NCI-H510A (cell line): ENCODE results near the gene DCAF8L1.
"Not testable (repeated sequence)": the region's sequence is repeated elsewhere in the genome, so short reads cannot be mapped to it uniquely, and the experiment has no call there.

Experiments used
- DNase-seq: peaks from one replicate; lab custom pipeline; 2025; lab: John Stamatoyannopoulos, UW

Gene DCAF8L1

DNA sequence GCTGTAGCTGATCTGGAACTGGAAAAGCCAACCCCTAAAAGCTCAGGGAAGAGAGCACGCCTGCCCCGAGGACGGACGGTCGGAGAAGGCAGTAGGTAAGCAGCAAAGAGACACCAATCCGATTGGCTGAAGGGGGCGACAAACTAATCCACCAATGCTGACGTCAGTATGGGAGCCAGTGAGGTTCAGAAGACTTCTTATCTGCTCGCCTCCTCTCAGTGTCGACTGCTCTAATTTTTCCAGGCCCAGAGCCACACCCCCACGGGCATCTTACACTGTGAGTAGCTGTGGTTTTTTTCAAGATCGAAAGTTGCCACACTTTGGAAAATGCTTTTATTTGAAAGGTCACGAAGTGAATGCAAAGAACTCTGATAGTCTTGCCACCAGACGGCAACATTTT lies at the start of gene DCAF8L1:
Gene DCAF8L1 (minus strand): TSS at position 101 of the 400 bp plus-strand sequence. CDS start 115 bp downstream, outside the sequence.
- no peak for DNase-seq

DNA sequence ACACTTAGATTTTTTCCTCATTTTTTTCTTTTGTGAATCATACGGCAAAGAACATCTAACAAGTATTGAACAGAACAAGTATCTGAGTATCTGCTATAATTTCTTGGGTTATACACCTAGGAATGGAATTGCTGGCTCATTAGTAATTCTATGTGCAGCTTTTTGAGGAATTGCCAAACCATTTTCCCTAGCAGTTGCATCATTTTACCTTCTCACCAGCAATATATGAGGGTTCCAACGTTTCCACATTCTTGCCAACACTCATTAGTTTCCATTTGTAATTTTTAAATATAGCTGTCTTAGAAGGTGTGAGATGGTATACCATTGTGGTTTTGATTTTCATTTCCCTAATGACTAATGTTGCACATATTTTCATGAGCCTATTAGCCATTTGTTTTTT lies 41.1 kb upstream of the DCAF8L1 start:
- no peak for DNase-seq

DNA sequence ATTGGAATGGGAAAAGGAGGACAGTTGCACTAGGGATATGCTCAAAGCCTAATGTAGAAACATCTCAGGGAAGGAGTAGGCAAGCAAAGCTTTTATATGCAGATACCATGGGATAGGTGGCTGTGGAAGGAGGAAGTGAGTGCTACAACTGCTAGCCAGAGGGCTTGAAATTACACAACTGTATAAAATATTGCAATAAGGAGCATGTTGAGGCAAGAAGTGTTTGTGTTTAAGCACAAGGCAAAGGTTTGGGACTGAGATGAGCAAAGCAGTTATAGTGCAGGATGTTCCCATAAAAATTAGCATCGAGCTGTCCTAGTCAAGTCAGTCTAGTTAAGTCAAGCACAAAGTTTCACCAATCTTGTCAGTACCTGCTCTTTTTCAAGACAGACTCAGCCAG lies 35.6 kb upstream of the DCAF8L1 start:
- DNase-seq = no peak

DNA sequence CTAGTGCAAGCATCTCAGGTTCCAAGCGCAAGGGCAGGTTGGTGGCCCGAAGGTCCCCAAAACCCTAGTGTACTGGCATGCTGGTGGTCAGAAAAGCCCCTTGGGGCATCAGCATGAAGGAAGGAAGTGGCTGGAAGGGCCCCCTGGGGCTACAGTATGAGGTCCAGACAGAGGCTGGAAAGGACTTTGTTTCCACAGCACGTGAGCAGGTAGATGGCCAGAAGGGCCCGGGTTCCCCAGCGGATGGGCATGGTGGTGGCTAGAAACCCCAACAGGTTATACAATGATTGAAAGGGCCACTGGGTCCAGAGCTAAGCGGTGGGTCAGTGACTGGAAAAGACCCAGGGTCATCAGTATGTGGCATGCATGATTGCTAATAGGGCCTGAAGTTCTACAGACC lies 34.7 kb upstream of the DCAF8L1 start:
- no peak for DNase-seq

DNA sequence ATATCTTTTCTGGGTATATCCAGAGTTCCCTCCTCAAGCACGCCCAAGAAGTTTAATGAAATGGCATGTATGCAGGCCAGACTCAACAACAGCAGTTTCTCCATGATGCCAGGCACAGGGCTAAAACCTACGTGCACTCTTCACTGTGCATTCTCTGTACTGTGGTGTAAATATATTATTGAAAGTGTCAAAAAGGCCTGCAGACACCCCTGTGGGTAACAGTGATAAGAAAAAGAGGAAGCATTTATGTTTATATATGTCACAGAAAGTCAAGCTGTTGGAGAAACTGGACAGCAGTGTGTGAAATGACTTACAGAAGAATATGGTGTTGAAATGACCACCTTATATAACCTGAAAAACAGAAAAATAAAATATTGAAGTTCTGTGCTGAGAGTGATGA lies 29.6 kb upstream of the DCAF8L1 start:
- no peak for DNase-seq

DNA sequence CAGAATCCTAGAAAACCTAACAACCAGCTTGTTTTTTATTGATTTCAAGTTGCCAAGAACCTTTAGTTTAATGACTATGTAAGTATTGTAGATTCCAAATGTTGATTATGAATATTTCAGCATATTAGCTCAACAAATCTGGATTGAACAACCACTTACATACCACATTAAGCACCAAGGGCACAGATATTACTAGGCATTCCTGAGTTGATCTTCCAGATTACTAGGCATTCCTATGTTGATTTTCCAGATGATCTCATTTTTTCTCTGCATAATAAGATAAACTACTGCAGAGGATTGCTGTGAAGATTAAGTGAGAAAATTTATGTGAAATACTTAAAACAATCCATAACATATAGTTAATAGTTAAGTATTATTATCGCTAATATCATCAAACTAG lies 17.4 kb upstream of the DCAF8L1 start:
- no peak for DNase-seq

DNA sequence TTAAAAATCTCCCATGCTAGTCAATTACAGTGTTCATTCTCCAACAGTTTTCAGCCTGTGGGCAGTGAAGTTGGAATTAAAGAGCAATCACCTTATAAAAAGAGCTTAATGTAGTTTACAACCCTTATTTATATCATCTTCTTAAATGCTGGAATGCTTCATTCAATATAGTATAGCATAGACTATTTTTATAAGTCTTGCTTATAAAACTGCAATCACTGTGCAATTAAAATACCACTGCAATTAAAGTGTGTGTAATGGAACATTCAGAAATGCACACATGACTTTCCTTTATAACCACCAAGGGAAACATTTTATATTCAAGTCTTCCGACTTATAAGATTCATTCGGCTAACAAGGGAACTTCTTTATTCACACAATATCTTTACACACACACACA lies 16.4 kb upstream of the DCAF8L1 start:
- no peak for DNase-seq

DNA sequence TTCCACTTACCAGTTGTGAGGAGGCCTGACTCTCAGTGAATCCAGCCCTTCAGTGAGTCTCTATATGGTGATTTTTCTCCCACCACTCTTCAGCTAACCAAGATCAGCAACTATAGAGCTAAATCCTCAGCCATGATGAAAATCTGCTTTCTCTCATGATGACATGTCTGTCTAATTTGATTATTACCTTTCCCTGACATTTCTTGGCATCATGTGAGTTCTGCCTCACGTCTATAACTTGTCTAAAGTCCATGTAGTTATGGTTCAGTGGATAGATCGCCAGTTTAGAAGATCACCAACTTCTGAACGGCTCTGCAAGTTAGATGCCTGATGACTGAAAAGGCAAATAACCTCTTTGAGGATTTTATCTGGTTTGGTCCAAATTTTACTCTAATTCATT lies 14.9 kb upstream of the DCAF8L1 start:
- DNase-seq = no peak

DNA sequence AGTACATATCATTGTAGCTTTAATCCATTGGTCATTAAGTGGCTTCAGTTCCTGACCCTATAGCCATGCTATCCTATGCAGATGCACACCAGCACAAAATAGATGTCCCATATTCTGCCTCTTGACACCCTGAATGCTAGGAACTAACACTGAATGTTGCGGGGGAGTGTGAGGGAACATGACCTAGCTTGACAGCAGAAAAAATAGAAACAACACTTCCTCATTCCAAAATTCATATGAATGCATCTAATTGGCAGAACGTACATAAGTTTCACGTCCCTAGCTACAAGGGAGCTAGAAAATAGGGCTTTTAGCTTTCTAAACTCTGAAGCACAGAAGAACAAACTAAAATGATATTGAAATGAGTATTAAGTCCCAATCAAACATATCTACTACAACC lies 14.4 kb upstream of the DCAF8L1 start:
- no peak for DNase-seq

DNA sequence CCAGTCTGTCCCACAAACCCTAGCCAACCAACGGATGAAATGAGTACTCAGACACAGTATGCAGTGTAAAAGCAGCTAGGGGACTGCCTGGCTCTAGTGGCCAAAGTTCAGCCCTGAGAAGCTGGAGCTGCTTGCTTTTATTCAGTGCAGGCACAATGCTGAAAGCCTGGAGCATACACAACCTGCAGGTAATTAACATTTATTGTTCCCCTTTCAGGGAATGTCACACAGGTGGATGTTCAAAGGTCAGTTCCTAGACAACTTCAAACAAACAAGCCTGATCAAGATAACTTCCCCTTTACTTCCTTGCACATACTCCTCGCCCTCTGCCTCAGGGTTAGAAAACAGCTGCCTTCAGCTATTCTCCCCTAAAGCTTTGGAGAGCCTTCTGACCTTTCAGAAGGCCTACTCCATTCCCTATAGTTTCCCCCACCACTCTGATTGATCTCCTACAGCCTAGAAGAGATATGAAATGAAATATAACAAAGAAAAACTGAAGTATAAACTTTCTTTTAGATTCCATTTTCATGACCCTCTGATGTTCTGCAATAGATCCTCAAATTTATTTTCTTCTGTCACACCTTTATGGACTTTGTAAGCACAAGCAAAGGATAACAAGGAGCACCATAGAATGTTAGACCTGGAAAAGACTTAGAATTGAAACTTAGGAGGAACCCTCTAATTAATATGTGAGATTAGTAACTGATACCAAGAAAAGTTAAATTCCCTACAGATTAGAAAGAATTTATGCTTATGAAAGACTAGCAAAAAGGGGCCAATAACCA lies 6.8 kb upstream of the DCAF8L1 start:
- no peak for DNase-seq

DNA sequence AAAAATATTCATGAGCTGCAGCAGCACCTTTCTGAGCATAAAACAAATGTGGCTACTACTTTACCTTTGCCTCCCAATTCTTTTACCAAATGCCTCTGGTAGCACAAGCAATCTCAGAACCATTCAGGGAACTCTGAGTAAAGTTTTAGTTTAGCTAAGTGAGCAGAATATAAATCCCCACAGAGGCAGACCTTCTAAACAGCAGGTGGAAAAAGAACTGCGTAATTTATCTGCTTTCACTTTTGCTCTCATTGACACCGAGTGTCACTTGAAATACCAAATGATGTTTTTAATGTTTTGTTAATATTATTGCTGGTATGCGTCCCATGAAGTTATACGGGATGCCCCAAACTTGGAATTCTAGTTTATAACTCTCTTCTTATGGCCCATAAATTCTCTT lies 4.3 kb downstream of the DCAF8L1 start:
- not testable (repeated sequence) for DNase-seq

DNA sequence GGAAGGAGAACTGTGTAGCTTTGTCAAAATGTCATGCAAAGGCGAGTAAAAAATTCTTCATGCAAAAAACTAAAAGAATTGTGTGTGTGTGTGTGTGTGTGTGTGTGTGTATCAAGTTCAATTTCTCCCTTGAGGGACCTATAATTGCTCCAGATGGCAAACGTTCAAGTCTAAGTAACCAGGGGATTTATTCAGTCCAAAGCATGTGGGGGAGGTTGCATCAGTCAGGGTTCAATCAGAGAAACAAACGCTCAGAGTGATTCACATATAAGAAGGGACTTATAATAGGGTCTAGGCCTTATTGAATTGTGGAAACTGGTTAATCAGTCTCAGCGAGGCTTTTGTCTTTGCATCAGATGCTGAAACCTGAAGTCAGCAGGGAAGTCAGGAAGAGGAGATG lies 5.0 kb downstream of the DCAF8L1 start:
- DNase-seq = no peak

DNA sequence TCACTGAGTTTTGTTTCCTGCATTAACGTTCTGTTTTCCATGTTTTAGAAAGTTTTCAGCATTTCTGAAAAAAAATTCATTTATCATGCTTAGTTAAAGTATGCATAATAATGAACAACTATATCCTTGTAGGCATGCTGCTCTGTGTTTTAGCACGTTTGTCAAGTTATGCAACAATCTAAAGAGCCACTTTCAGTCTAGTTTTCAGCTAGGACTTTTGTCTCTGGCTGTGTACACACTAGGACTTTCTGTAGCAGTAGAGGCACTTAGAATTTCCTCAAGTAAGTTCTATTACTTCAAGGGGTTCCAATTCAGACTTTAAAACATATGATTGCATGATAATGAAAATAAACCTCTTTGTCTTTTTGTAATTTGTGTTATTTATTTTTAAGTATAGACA lies 12.4 kb downstream of the DCAF8L1 start:
- no peak for DNase-seq

DNA sequence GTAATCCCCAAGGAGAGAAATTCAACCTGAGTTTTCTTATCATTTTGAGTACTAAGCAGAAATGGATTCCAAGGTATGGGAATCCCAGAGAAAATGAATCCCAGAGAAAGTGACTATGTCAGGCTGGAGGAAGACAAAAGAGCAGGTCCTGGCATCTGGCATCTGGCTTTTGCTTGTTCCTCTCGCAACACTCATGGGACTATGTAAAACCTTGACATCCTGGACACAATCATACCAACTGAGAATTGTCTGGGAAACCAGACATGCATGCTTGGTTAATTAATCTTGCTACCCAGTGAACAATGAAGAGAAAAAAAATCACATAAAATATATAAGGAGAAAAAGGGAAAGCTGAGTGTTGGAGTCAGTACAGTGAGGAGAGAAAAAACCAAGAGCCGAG lies 12.9 kb downstream of the DCAF8L1 start:
- DNase-seq = no peak

DNA sequence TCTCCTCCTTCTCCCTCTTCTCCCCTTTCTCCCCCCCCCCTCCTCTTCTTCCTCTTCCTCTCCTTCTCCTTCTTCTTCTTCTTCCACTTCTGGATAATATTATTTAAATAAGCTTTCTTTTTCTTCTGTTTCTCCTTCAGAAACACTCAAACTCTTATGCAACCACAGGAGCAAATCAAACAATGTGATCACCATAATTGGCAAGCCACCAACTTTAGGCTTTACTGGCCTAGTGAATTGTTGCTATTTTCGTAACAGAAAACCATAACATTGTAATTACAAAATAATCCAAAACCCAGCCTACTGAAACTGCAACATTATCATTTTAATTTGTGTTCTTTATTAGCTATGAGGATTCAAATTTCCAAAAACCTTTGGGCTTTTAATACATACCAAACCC lies 14.3 kb downstream of the DCAF8L1 start:
- no peak for DNase-seq

DNA sequence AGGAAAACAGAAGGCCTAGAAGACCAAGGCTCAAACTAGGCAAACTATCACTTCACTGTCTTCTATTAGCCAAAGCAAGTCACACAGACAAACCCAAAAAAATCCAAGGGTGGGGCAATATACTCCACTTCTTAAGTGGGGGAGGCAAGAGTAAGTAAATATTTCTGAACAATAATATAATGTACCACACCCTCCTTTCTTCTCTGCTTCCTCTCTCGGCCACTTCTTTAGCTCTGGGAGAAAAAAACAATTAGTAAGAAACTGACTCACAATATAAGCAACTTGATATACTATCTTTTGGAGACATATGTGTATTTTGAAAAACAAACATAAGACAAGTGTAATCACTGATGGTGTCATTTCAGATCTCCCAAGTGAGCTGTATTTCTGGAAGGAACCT lies 14.8 kb downstream of the DCAF8L1 start:
- DNase-seq = no peak

DNA sequence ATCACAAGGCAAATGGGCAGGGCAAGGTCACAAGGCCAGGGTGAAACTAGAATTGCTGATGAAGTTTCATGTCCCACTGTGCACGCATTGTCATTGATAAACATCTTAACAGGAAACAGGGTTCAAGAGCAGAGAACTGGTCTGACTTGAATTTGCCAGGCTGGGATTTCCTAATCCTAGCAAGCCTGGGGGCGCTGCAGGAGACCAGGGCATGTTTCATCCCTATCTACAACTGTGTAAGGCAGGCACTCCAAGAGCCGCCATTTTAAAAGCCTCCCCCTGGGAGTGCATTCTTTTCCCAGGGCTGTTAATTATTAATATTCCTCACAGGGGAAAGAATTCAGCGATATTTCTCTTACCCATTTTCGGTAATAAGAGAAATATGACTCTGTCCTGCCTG lies 15.9 kb downstream of the DCAF8L1 start:
- not testable (repeated sequence) for DNase-seq

DNA sequence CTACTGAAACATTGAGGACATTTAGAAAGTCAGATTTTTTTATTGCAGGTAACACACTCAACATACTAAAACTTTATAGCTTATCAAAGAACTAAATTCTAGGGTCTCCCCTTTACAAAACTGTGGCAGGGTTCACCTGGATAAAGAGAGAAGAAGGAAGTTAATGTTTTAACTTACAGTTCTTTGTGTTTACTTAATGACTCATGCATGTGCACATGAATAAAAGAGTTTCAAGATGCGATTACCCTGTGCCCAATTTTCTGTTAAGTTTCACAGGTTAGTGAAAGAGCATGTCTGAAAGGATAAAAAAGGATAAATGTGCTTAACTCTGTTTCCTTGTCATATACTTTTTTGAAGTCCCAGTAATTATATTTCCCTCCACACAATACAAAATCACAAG lies 16.8 kb downstream of the DCAF8L1 start:
- DNase-seq = no peak

DNA sequence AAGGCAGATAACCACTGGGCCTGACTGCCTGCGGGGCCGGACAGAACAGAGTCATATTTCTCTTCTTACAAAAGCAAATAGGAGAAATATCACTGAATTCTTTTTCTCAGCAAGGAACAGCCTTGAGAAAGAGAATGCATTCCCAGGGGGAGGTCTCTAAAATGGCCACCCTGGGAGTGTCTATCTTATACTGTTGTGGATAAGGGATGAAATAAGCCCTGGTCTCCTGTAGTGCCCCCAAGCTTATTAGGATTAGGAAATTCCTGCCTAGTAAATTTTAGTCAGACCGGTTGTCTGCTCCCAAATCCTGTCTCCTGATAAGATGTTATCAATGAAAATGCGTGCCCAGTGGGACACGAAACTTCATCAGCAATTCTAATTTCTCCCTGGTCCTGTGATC lies 20.8 kb downstream of the DCAF8L1 start:
- DNase-seq = not testable (repeated sequence)

DNA sequence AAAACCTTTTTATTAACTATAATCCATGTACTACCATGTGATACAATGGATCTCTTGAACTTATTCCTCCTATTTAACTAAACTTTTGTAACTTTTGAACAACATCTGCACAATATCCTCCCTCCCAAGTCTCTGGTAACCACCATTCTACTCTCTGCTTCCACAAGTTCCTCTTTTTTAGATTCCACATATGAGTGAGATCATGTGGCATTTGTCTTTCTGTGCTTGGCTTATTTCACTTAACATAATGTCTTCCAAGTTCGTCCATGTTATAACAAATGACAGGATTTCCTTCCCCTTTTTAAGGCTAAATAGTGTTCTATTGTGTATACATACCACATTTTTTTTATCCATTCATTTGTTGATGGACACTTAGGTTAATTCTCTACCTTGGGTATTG lies 28.1 kb downstream of the DCAF8L1 start:
- no peak for DNase-seq

DNA sequence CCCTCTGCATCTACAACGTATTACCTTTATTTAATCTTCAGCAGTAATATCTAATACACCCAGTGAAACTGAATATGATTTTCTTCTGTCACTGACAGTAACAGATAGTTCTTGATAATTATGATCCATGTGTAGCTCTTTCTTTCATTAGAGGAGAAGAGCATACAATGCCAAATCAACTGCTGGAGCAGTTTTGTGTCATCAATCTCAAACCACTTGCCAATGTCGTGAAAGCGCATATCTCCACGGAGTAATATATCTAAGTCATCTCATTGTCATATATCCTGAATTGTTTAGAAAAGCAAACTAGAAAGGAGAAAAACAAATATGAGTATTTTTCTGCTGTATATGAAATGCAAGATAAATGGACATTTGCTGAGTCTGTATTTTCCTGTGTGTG lies 47.9 kb downstream of the DCAF8L1 start:
- DNase-seq = no peak
